NCI-H82 treated with DMSO at 0.1 percent for 48 hours (cell line): ENCODE measurements around the gene LMO7.

Experiments used
- DNase-seq: peaks from one replicate; lab custom pipeline; 2025; ENCODE audit not compliant: unreplicated experiment; lab: John Stamatoyannopoulos, UW

LMO7 gene

GRCh38 chr13:75797239-75797638 lies 161.1 kb downstream of the LMO7 start:
- DNase-seq, result no peak

GRCh38 chr13:75797719-75798118 lies 161.6 kb downstream of the LMO7 start:
- DNase-seq, result no peak

GRCh38 chr13:75798353-75799255 lies 162.5 kb downstream of the LMO7 start:
- no peak for DNase-seq

- no peak for DNase-seq
Measured at GRCh38 chr13:75800545-75800944, 164.4 kb downstream of the LMO7 start.

GRCh38 chr13:75801388-75801945 lies 165.3 kb downstream of the LMO7 start:
- DNase-seq, result no peak

- DNase-seq, result no peak
Measured at GRCh38 chr13:75802161-75802560, 166.0 kb downstream of the LMO7 start.

GRCh38 chr13:75803164-75803611 lies 167.1 kb downstream of the LMO7 start:
- no peak for DNase-seq

- no peak for DNase-seq
Measured at GRCh38 chr13:75804054-75804453, 167.9 kb downstream of the LMO7 start.

- DNase-seq, result no peak
Measured at GRCh38 chr13:75804605-75805004, 168.5 kb downstream of the LMO7 start.

- DNase-seq, result no peak
Measured at GRCh38 chr13:75806117-75806516, 170.0 kb downstream of the LMO7 start.

- no peak for DNase-seq
Measured at GRCh38 chr13:75811361-75811760, 175.2 kb downstream of the LMO7 start.

GRCh38 chr13:75811841-75812240 lies 175.7 kb downstream of the LMO7 start:
- no peak for DNase-seq

GRCh38 chr13:75812751-75813181 lies 176.6 kb downstream of the LMO7 start:
- DNase-seq, result no peak

GRCh38 chr13:75813323-75813722 lies 177.2 kb downstream of the LMO7 start:
- no peak for DNase-seq

- no peak for DNase-seq
Measured at GRCh38 chr13:75818179-75818967, 182.2 kb downstream of the LMO7 start.

GRCh38 chr13:75818968-75819225 lies 182.8 kb downstream of the LMO7 start:
- DNase-seq, result no peak

GRCh38 chr13:75825161-75825560 lies 189.0 kb downstream of the LMO7 start:
- no peak for DNase-seq

GRCh38 chr13:75825594-75825993 lies 189.5 kb downstream of the LMO7 start:
- no peak for DNase-seq

GRCh38 chr13:75826391-75826790 lies 190.3 kb downstream of the LMO7 start:
- no peak for DNase-seq

- DNase-seq, result no peak
Measured at GRCh38 chr13:75829830-75830229, 193.7 kb downstream of the LMO7 start.

GRCh38 chr13:75830842-75831241 lies 194.7 kb downstream of the LMO7 start:
- DNase-seq, result no peak

GRCh38 chr13:75831389-75831788 lies 195.3 kb downstream of the LMO7 start:
- no peak for DNase-seq
